Naive thymus-derived CD4-positive, alpha-beta T cell (primary cell): ENCODE data around the gene PINLYP. TPM values are rescaled to one million over a fixed set of nuclear protein-coding genes. Genes with fewer than 3 reads are reported as not detected.

Source experiments
- ATAC-seq: fragments of 150-1000 bp; cut with Tn5 transposase; 2 replicates; pipeline ENCODE4 v1.10.0; 2021; ENCODE audit warnings: mild to moderate bottlenecking, moderate library complexity
- CTCF ChIA-PET: fragments of 350-600 bp; sonication (Branson Sonifier 250); formaldehyde crosslinking; loops from one replicate; lab custom pipeline; 2021; ENCODE audit warnings: antibody characterized with exemption; lab: Charles Lee
- POLR2A ChIA-PET: fragments of 350-600 bp; sonication (Branson Sonifier 250); formaldehyde crosslinking; loops from one replicate; lab custom pipeline; 2021; ENCODE audit warnings: antibody characterized with exemption, inconsistent platforms; lab: Charles Lee
- DNase-seq, 9 donors: peaks; one replicate each; pipeline versions ENCODE4 v3.0.0 to v3.0.0-alpha.2; 2020 to 2022; ENCODE audit warnings: mixed read lengths in 1 of 9
- H3K27ac ChIP-seq: one replicate; pipeline ENCODE4 v1.7.0; 2013; ENCODE audit warnings: mild to moderate bottlenecking, low read depth, low read length, moderate library complexity
- H3K27me3 ChIP-seq, 2 donors: one replicate each; pipeline ENCODE4 v1.7.0; 2013; ENCODE audit warnings: low read length in 2 of 2, mild to moderate bottlenecking in 2 of 2, moderate library complexity in 2 of 2; ENCODE audit not compliant: control insufficient read depth in 2 of 2, insufficient read depth in 2 of 2
- H3K36me3 ChIP-seq, 3 experiments: 1 replicate in 2 of 3; 2 replicates in 1 of 3; pipeline ENCODE4 v1.7.0; 2013; ENCODE audit warnings: low read length in 3 of 3, mild to moderate bottlenecking in 3 of 3, moderate library complexity in 1 of 3; ENCODE audit not compliant: insufficient read depth in 3 of 3, control insufficient read depth in 2 of 3
- H3K4me1 ChIP-seq, 2 donors: one replicate each; pipeline ENCODE4 v1.7.0; 2013; ENCODE audit warnings: low read length in 2 of 2, mild to moderate bottlenecking in 2 of 2, moderate library complexity in 1 of 2; ENCODE audit not compliant: control insufficient read depth in 2 of 2, insufficient read depth in 2 of 2
- H3K4me3 ChIP-seq: 2 replicates; pipeline ENCODE4 v1.7.0; 2013; ENCODE audit warnings: mild to moderate bottlenecking, low read length
- H3K9me3 ChIP-seq, 3 experiments: 1 replicate in 2 of 3; 2 replicates in 1 of 3; pipeline ENCODE4 v1.7.0; 2013; ENCODE audit warnings: low read length in 3 of 3; ENCODE audit not compliant: control insufficient read depth in 2 of 3
- H3K27ac Mint-ChIP-seq, 9 donors: one replicate each; pipeline ENCODE4 v1.8.0; 2020 to 2022; ENCODE audit warnings: mixed read lengths in 9 of 9, mild to moderate bottlenecking in 8 of 9, moderate library complexity in 5 of 9, inconsistent platforms in 2 of 9
- H3K27me3 Mint-ChIP-seq, 5 donors: one replicate each; pipeline ENCODE4 v1.8.0; 2021 to 2022; ENCODE audit warnings: mixed read lengths in 5 of 5, mild to moderate bottlenecking in 1 of 5
- H3K36me3 Mint-ChIP-seq, 5 donors: one replicate each; pipeline ENCODE4 v1.8.0; 2020 to 2022; ENCODE audit warnings: mixed read lengths in 5 of 5, mild to moderate bottlenecking in 3 of 5, inconsistent platforms in 1 of 5
- H3K4me1 Mint-ChIP-seq, 7 donors: one replicate each; pipeline ENCODE4 v1.8.0; 2020 to 2022; ENCODE audit warnings: mixed read lengths in 7 of 7, mild to moderate bottlenecking in 3 of 7, inconsistent platforms in 1 of 7
- H3K4me3 Mint-ChIP-seq, 10 donors: one replicate each; pipeline ENCODE4 v1.8.0; 2020 to 2022; ENCODE audit warnings: mild to moderate bottlenecking in 10 of 10, mixed read lengths in 10 of 10, moderate library complexity in 6 of 10, inconsistent platforms in 2 of 10
- H3K9me3 Mint-ChIP-seq, 11 donors: one replicate each; pipeline ENCODE4 v1.8.0; 2020 to 2022; ENCODE audit warnings: mixed read lengths in 11 of 11, mild to moderate bottlenecking in 4 of 11, inconsistent platforms in 1 of 11, moderate library complexity in 1 of 11
- intact Hi-C, 2 donors: fragments of 100-400 bp; cut with micrococcal nuclease; formaldehyde crosslinking; loops; one replicate each; pipeline ENCODE4 v1.15.1; 2023
- polyA plus RNA-seq, 2 donors: library from polyadenylated mRNA; unstranded; fragments of 300-500 nt; fragmentation: Illumina TruSeq; gene quantifications; one replicate each; pipeline ENCODE4 v1.2.3, GENCODE V29; 2021
- total RNA-seq, 6 experiments: library from RNA in 5 of 6; stranded (reverse) in 5 of 6; gene quantifications; 1 replicate in 5 of 6; 2 replicates in 1 of 6; pipeline ENCODE4 v1.2.3 and lab custom pipeline; 2021 to 2026

PINLYP gene
- total and polyA plus RNA-seq, 7 experiments from 2014 or later, result 0.27 to 5.8 (median 0.54) TPM; not detected in 1

- H3K27ac Mint-ChIP-seq, result peak overlapping the region in 2 of 9 donors; percentile 75 to 76
- H3K9me3 Mint-ChIP-seq, result no peaks in the 10 kb centered on the region
- no peaks in the 10 kb centered on the region for H3K4me1 ChIP-seq
- no peaks in the 10 kb centered on the region for H3K27me3 Mint-ChIP-seq
- intact Hi-C loops, result no loop called here
- no peak overlapping the region for H3K27ac ChIP-seq
- DNase-seq (no peak), ATAC-seq (no peak)
- ChIA-PET POLR2A (interaction anchor here (0.6 to 1.0 kb wide), 2 partner anchors 10 kb away, joined by 4 to 5 read pairs; partner anchors contain the start of gene ZNF428), CTCF (interaction anchor here (0.7 kb wide), 1 partner anchor 15 kb away, joined by 3 read pairs; no protein-coding TSS in a partner anchor)
- peaks cover 4 to 40% (median 10%) of the 10 kb centered on the region in 5 donors for H3K36me3 Mint-ChIP-seq
- H3K9me3 ChIP-seq, result no peaks in the 10 kb centered on the region
- no peaks in the 10 kb centered on the region for H3K27me3 ChIP-seq
- peaks cover 4 to 35% (median 24%) of the 10 kb centered on the region in 7 donors for H3K4me1 Mint-ChIP-seq
- no peak overlapping the region for H3K4me3 Mint-ChIP-seq
- no peak overlapping the region for H3K4me3 ChIP-seq
- peaks cover 0 to 57% (median 14%) of the 10 kb centered on the region in 3 experiments for H3K36me3 ChIP-seq
Measured at GRCh38 chr19:43609872-43610271, 34.3 kb downstream of the PINLYP start.

DNA sequence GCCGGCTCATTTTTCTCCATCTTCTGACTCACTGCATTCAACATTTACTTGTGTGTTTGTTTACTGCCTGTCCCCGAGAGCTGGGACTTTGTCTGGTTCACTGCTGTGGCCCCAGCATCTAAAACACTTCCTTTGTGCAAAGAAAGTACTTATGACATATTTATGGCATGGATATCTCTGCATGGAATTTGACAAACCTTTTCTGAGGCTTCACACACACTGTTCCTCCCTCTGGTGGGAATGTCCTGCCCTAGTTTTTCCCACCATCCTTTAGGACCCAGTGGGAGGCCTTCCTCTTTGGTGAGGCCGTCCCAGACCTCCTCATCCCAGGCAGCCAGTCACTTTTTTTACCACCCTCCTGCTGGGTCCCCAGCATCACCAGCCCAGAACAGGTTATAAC, 34.9 kb downstream of the PINLYP start:
- intact Hi-C loops, result no loop called here
- Histone ChIP-seq H3K27me3 (no peaks in the 10 kb centered on the region), H3K4me1 (no peaks in the 10 kb centered on the region), H3K9me3 (no peaks in the 10 kb centered on the region), H3K27ac (no peak overlapping the region), H3K36me3 (peaks cover 0 to 57% (median 14%) of the 10 kb centered on the region in 3 experiments), H3K4me3 (no peak overlapping the region)
- ChIA-PET CTCF (no interaction called here), POLR2A (interaction anchor here (0.6 kb wide), 1 partner anchor 10 kb away, joined by 3 read pairs; no protein-coding TSS in a partner anchor)
- Mint-ChIP-seq H3K36me3 (peaks cover 4 to 40% (median 10%) of the 10 kb centered on the region in 5 donors), H3K27ac (peak overlapping the region in 6 of 9 donors; percentile 5 to 76 (median 50)), H3K4me1 (peaks cover 4 to 38% (median 24%) of the 10 kb centered on the region in 7 donors), H3K9me3 (no peaks in the 10 kb centered on the region), H3K4me3 (no peak overlapping the region), H3K27me3 (no peaks in the 10 kb centered on the region)
- ATAC-seq (no peak), DNase-seq (no peak)

GRCh38 chr19:43611788-43612187, 36.2 kb downstream of the PINLYP start, which contains the start of gene SRRM5:
TSS of gene SRRM5 (plus strand) at chr19:43612088. CDS start at chr19:43612122, 34 bp downstream.
- H3K27ac ChIP-seq, result no peak within 1 kb of the TSS
- ATAC-seq, result no peak
- no peak within 1 kb of the TSS for H3K4me3 Mint-ChIP-seq
- POLR2A ChIA-PET, result no interaction called here
- no peaks in the 10 kb centered on the region for H3K27me3 ChIP-seq
- no peaks in the 10 kb centered on the region for H3K9me3 Mint-ChIP-seq
- H3K4me3 ChIP-seq, result no peak within 1 kb of the TSS
- peaks cover 4 to 47% (median 29%) of the 10 kb centered on the region in 7 donors for H3K4me1 Mint-ChIP-seq
- CTCF ChIA-PET, result interaction anchor here (0.6 kb wide), 1 partner anchor 53 kb away, joined by 3 read pairs; no protein-coding TSS in a partner anchor
- H3K9me3 ChIP-seq, result no peaks in the 10 kb centered on the region
- no peak for DNase-seq
- intact Hi-C loops, result no loop called here
- H3K36me3 Mint-ChIP-seq, result peaks cover 4 to 40% (median 10%) of the 10 kb centered on the region in 5 donors
- no peaks in the 10 kb centered on the region for H3K27me3 Mint-ChIP-seq
- peak within 1 kb of the TSS in 8 of 9 donors; percentile 20 to 83 (median 73) for H3K27ac Mint-ChIP-seq
- peaks cover 0 to 51% (median 14%) of the 10 kb centered on the region in 3 experiments for H3K36me3 ChIP-seq
- no peaks in the 10 kb centered on the region for H3K4me1 ChIP-seq

DNA sequence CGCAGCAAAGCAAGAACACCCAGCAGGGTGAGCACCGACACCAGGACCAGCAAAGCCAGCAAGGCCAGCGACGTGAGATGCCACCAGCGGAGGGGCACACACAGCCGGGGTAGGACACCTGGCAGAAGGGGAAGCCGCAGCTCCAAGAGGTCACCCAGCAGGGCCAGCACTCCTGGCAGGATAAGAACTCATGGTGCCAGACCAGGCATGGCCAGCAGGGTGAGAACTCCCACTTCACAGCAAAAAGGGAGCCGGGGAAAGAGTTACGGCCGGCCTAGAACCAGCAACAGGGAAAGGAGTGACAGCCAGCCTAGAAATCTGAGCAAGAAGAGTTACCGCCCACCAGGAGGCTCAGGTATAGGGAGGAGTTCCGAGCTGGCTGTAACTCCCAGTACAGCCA, 36.8 kb downstream of the PINLYP start:
- intact Hi-C loops, result no loop called here
- no peaks in the 10 kb centered on the region for H3K9me3 Mint-ChIP-seq
- ATAC-seq, result no peak
- H3K27ac ChIP-seq, result no peak overlapping the region
- no peaks in the 10 kb centered on the region for H3K4me1 ChIP-seq
- no peak for DNase-seq
- peaks cover 4 to 53% (median 29%) of the 10 kb centered on the region in 7 donors for H3K4me1 Mint-ChIP-seq
- H3K27ac Mint-ChIP-seq, result peak overlapping the region in 5 of 9 donors; percentile 32 to 77 (median 72)
- H3K4me3 ChIP-seq, result no peak overlapping the region
- no peak overlapping the region for H3K4me3 Mint-ChIP-seq
- no peaks in the 10 kb centered on the region for H3K27me3 ChIP-seq
- ChIA-PET POLR2A (no interaction called here), CTCF (no interaction called here)
- H3K36me3 Mint-ChIP-seq, result peaks cover 4 to 34% (median 10%) of the 10 kb centered on the region in 5 donors
- no peaks in the 10 kb centered on the region for H3K27me3 Mint-ChIP-seq
- H3K9me3 ChIP-seq, result no peaks in the 10 kb centered on the region
- H3K36me3 ChIP-seq, result peaks cover 0 to 46% (median 10%) of the 10 kb centered on the region in 3 experiments

DNA sequence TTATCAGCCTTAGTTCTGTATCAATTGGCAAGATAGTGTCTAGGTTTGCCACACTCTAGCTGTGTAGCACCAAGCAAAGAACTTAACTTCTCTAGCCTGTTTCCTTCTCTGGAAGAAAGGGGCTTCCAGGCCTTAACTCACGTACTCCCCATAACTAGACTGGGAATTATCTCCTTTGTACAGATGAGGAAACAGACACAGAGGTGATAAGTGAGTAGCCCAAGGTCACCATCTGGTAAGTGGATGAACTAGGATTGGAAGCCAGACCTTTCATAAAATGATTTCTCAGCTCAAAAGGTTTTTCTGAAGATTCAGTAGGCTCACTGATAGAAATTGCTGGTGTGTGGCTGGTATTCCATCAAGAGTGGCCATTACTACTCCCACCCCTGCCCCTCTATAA, 40.7 kb downstream of the PINLYP start:
- intact Hi-C loops, result loop anchor here in 1 of 2 donors (5.0 kb wide), 1 partner anchor 36 kb away; no protein-coding TSS in a partner anchor
- Mint-ChIP-seq H3K9me3 (no peaks in the 10 kb centered on the region), H3K4me1 (peaks cover 17 to 64% (median 45%) of the 10 kb centered on the region in 7 donors), H3K27ac (peak overlapping the region in 4 of 9 donors; percentile 41 to 73 (median 50)), H3K36me3 (peaks cover 4 to 21% (median 6%) of the 10 kb centered on the region in 5 donors), H3K4me3 (no peak overlapping the region), H3K27me3 (no peaks in the 10 kb centered on the region)
- ChIA-PET CTCF (interaction anchor here (0.8 kb wide), 1 partner anchor 61 kb away, joined by 3 read pairs; no protein-coding TSS in a partner anchor), POLR2A (interaction anchor here (1.1 to 1.6 kb wide), 2 partner anchors 16 to 19 kb away, joined by 3 to 4 read pairs; no protein-coding TSS in a partner anchor)
- Histone ChIP-seq H3K9me3 (no peaks in the 10 kb centered on the region), H3K27ac (no peak overlapping the region), H3K4me3 (no peak overlapping the region), H3K36me3 (peaks cover 0 to 37% (median 10%) of the 10 kb centered on the region in 3 experiments), H3K27me3 (no peaks in the 10 kb centered on the region), H3K4me1 (peaks cover 9 to 12% of the 10 kb centered on the region in 2 donors)
- ATAC-seq, result no peak
- DNase-seq, result no peak

DNA sequence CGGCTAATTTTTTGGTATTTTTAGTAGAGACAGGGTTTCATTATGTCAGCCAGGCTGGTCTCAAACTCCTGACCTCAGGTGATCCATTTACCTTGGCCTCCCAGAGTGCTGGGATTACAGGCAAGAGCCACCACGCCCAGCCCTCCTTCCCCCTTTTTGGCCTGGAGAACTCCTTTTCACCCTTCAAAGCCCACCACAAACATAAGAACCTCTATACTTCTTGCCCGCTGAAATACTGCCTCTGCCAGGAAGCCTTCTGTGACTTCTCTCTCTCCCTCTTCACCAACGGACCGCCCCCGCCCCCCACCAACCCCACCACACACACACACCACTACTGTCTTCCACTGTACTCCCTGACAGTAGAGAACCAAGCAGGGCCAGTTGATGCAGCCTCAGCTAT, 41.4 kb downstream of the PINLYP start:
- Histone ChIP-seq H3K36me3 (peaks cover 0 to 31% (median 4%) of the 10 kb centered on the region in 3 experiments), H3K27me3 (no peaks in the 10 kb centered on the region), H3K9me3 (no peaks in the 10 kb centered on the region), H3K27ac (no peak overlapping the region), H3K4me3 (no peak overlapping the region), H3K4me1 (peaks cover 9 to 12% of the 10 kb centered on the region in 2 donors)
- ATAC-seq (no peak), DNase-seq (no peak)
- ChIA-PET POLR2A (interaction anchor here (0.6 kb wide), 3 partner anchors 19 to 175 kb away, joined by 3 read pairs; no protein-coding TSS in a partner anchor), CTCF (no interaction called here)
- peak overlapping the region in 2 of 10 donors; percentile 11 to 40 for H3K4me3 Mint-ChIP-seq
- H3K4me1 Mint-ChIP-seq, result peaks cover 19 to 67% (median 47%) of the 10 kb centered on the region in 7 donors
- H3K9me3 Mint-ChIP-seq, result no peaks in the 10 kb centered on the region
- peak overlapping the region in 5 of 9 donors; percentile 32 to 62 (median 46) for H3K27ac Mint-ChIP-seq
- H3K27me3 Mint-ChIP-seq, result no peaks in the 10 kb centered on the region
- peaks cover 3 to 19% (median 5%) of the 10 kb centered on the region in 5 donors for H3K36me3 Mint-ChIP-seq
- intact Hi-C loops, result loop anchor here in 1 of 2 donors (5.0 kb wide), 1 partner anchor 35 kb away; no protein-coding TSS in a partner anchor
